Fibroblast of lung (primary cell): ENCODE measurements around the gene KRT40. TPM values are rescaled to one million over a fixed set of nuclear protein-coding genes. Genes with fewer than 3 reads are reported as not detected.

Experiments used
- DNase-seq, 2 donors: peaks; one replicate each; pipeline versions ENCODE4 v3.0.0 to v3.0.0-alpha.2; 2010; ENCODE audit warnings: low read depth in 2 of 2
- H2AFZ ChIP-seq: 2 replicates; pipeline ENCODE4 v1.5.1; 2012; ENCODE audit warnings: low read length, control low read depth, inconsistent platforms
- H3K27ac ChIP-seq: 2 replicates; pipeline ENCODE4 v1.5.1; 2011; ENCODE audit warnings: low read length, control low read depth; ENCODE audit not compliant: insufficient read depth
- H3K27me3 ChIP-seq: 2 replicates; pipeline ENCODE4 v1.5.1; 2011; ENCODE audit warnings: mild to moderate bottlenecking, low read length; ENCODE audit not compliant: control insufficient read depth, insufficient read depth
- H3K36me3 ChIP-seq: 2 replicates; pipeline ENCODE4 v1.5.1; 2011; ENCODE audit warnings: low read length; ENCODE audit not compliant: control insufficient read depth, insufficient read depth
- H3K4me1 ChIP-seq: 2 replicates; pipeline ENCODE4 v1.5.1; 2011; ENCODE audit warnings: low read length; ENCODE audit not compliant: control insufficient read depth, insufficient read depth; ENCODE audit errors: extremely low read depth
- H3K4me2 ChIP-seq: 2 replicates; pipeline ENCODE4 v1.5.1; 2011; ENCODE audit warnings: low read length, control low read depth; ENCODE audit not compliant: insufficient read depth; ENCODE audit errors: extremely low read depth
- H3K4me3 ChIP-seq, 4 experiments: fragments of 200-600 bp in 1 of 4; sonication (generic) in 1 of 4; replicated peaks in 1 of 4; 2 replicates each; pipeline ENCODE4 v1.5.1; 2011 to 2016; ENCODE audit warnings: low read length in 4 of 4, low read depth in 3 of 4, mild to moderate bottlenecking in 3 of 4, control low read depth in 2 of 4, inconsistent platforms in 1 of 4, mixed read lengths in 1 of 4; ENCODE audit not compliant: insufficient read depth in 1 of 4; ENCODE audit errors: control extremely low read depth in 1 of 4
- H3K79me2 ChIP-seq: 2 replicates; pipeline ENCODE4 v1.5.1; 2012; ENCODE audit warnings: mild to moderate bottlenecking, low read length, inconsistent platforms; ENCODE audit not compliant: control insufficient read depth, insufficient read depth
- H3K9ac ChIP-seq: 2 replicates; pipeline ENCODE4 v1.5.1; 2011; ENCODE audit warnings: mild to moderate bottlenecking, low read length, control low read depth; ENCODE audit not compliant: insufficient read depth
- H3K9me3 ChIP-seq: 2 replicates; pipeline ENCODE4 v1.5.1; 2012; ENCODE audit warnings: low read depth, low read length; ENCODE audit not compliant: control insufficient read depth, insufficient read depth
- H4K20me1 ChIP-seq: 2 replicates; pipeline ENCODE4 v1.5.1; 2011; ENCODE audit warnings: low read length; ENCODE audit not compliant: control insufficient read depth, insufficient read depth; ENCODE audit errors: extremely low read depth
- EZH2 ChIP-seq: IDR thresholded peaks from 2 replicates; pipeline ENCODE4 v1.5.1; 2012; ENCODE audit warnings: low read length, control low read depth, mild to moderate bottlenecking; ENCODE audit errors: missing control alignments
- polyA plus RNA-seq, 2 donors: library from polyadenylated mRNA; depleted of rRNA in 1 of 2; stranded (reverse) in 1 of 2; unstranded in 1 of 2; fragments of >200 nt; gene quantifications; 2 replicates each; pipeline ENCODE4 v1.2.1, GENCODE V29; 2011 to 2012; ENCODE audit warnings: missing spikeins in 1 of 2
- total RNA-seq: library from RNA; depleted of rRNA; stranded (reverse); fragments of >200 nt; gene quantifications from 2 replicates; pipeline ENCODE4 v1.2.1, GENCODE V29; 2014
- TF ChIP-seq, protein P1 (sequence below), 2 donors: IDR thresholded peaks in 1 of 2; conservative IDR thresholded peaks in 1 of 2; 1 replicate in 1 of 2; 2 replicates in 1 of 2; pipeline ENCODE4 v1.5.1; 2011 to 2012; ENCODE audit warnings: low read length in 2 of 2, control low read depth in 1 of 2, inconsistent platforms in 1 of 2, low read depth in 1 of 2, mild to moderate bottlenecking in 1 of 2

KRT40 gene
- total and polyA plus RNA-seq, 2 donors (not counting 1 experiment from before 2014, with no cell fraction given): 0.05 TPM; not detected in 1

DNA sequence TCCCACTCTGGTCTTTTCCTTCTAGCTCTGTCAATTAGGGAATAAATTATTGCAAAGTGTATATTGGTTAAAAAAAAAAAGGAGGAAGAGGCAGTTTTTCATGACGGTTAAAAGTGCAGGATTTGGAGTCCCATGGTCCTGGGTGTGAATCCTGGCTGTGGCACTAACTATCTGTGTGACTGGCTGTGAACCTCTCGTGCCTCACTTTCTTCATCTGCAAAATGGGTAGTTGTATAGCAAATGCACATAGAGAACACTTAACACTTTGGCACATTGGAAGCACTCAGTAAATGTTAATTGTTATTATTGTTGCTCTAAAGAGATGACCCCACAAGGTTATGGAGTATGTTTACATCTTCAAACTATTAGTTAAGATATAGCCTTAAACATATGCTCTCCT is 36.2 kb downstream of the KRT40 start:
- Histone ChIP-seq H3K36me3 (no peaks in the 10 kb centered on the region), H3K27ac (no peak overlapping the region), H4K20me1 (no peaks in the 10 kb centered on the region), H3K9ac (no peak overlapping the region), H3K4me3 (no peak overlapping the region), H3K4me1 (peaks cover 3% of the 10 kb centered on the region), H3K4me2 (no peak overlapping the region), H3K9me3 (no peaks in the 10 kb centered on the region), H3K79me2 (no peaks in the 10 kb centered on the region), H3K27me3 (no peaks in the 10 kb centered on the region), H2AFZ (no peak overlapping the region)
- DNase-seq: no peak
- TF ChIP-seq, protein P1, sequence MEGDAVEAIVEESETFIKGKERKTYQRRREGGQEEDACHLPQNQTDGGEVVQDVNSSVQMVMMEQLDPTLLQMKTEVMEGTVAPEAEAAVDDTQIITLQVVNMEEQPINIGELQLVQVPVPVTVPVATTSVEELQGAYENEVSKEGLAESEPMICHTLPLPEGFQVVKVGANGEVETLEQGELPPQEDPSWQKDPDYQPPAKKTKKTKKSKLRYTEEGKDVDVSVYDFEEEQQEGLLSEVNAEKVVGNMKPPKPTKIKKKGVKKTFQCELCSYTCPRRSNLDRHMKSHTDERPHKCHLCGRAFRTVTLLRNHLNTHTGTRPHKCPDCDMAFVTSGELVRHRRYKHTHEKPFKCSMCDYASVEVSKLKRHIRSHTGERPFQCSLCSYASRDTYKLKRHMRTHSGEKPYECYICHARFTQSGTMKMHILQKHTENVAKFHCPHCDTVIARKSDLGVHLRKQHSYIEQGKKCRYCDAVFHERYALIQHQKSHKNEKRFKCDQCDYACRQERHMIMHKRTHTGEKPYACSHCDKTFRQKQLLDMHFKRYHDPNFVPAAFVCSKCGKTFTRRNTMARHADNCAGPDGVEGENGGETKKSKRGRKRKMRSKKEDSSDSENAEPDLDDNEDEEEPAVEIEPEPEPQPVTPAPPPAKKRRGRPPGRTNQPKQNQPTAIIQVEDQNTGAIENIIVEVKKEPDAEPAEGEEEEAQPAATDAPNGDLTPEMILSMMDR (conservative IDR thresholded peaks at IDR 0.05 in 1 of 2, IDR thresholded peaks at IDR 0.05 in 1 of 2; ENCODE audit: low read depth in 1 of 2, low read length in 2 of 2): no peak
- no peak for TF ChIP-seq EZH2

DNA sequence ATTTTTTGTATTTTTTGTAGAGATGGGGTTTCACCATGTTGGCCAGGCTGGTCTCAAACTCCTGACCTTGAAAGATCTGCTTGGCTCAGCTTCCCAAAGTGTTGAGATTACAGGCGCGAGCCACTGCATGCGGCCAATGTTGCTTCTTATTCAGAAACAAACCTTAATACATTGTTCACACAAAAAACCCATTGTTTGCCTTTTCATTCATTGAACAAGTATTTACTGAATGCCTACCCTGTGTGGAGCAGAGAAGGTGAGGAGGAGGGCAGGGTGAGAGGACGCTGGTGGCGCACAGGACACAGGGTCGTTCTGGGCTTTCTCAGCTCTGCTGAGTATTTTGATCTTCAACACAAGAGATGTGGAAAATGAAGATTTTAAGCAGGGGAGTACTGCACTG is 38.7 kb downstream of the KRT40 start:
- Histone ChIP-seq H3K9me3 (no peaks in the 10 kb centered on the region), H3K9ac (no peak overlapping the region), H3K36me3 (no peaks in the 10 kb centered on the region), H3K4me1 (no peaks in the 10 kb centered on the region), H3K4me2 (no peak overlapping the region), H3K27me3 (no peaks in the 10 kb centered on the region), H4K20me1 (no peaks in the 10 kb centered on the region), H3K27ac (no peak overlapping the region), H3K4me3 (no peak overlapping the region), H3K79me2 (no peaks in the 10 kb centered on the region), H2AFZ (no peak overlapping the region)
- DNase-seq: no peak
- no peak for TF ChIP-seq EZH2
- TF ChIP-seq, protein P1 (conservative IDR thresholded peaks at IDR 0.05 in 1 of 2, IDR thresholded peaks at IDR 0.05 in 1 of 2; ENCODE audit: low read depth in 1 of 2, low read length in 2 of 2): no peak

DNA sequence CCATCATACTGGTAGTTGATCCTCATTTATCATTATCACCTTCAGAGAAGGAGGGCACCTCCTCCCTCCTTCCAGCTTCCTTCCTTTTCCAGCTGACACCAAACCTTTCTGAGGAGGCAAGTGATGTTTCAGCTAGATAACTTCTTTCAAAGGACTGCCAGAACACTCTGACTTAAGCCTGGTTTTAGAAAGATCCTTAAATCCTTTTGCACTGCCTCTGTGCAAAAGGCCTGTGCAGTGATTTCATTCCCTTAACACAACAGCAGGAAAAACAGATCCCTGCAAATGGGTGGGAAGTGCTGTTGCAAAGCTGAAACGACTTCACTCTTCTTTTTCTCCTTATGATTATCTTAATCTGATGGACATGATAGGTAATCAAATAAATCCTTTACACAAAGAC is 39.6 kb downstream of the KRT40 start:
- TF ChIP-seq, protein P1 (conservative IDR thresholded peaks at IDR 0.05 in 1 of 2, IDR thresholded peaks at IDR 0.05 in 1 of 2; ENCODE audit: low read depth in 1 of 2, low read length in 2 of 2): no peak
- no peak for TF ChIP-seq EZH2
- no peak overlapping the region for H3K9ac ChIP-seq
- no peak overlapping the region for H2AFZ ChIP-seq

More for the DNA sequence above, 39.6 kb downstream of the KRT40 start:
- Histone ChIP-seq H3K4me3 (no peak overlapping the region), H3K4me1 (no peaks in the 10 kb centered on the region), H4K20me1 (no peaks in the 10 kb centered on the region), H3K27me3 (no peaks in the 10 kb centered on the region), H3K4me2 (no peak overlapping the region), H3K9me3 (no peaks in the 10 kb centered on the region), H3K36me3 (no peaks in the 10 kb centered on the region), H3K79me2 (no peaks in the 10 kb centered on the region), H3K27ac (no peak overlapping the region)
- no peak for DNase-seq
